ENCODE data around the gene SPARCL1.
"Not testable (repeated sequence)": the region's sequence is repeated elsewhere in the genome, so short reads cannot be mapped to it uniquely, and the experiment has no call there.

Gene SPARCL1

GRCh38 chr4:87499403-87500091 lies 29.6 kb downstream of the SPARCL1 start:
- no peak for DNase-seq

- DNase-seq, result no peak
Measured at GRCh38 chr4:87498446-87498900, 30.7 kb downstream of the SPARCL1 start.

GRCh38 chr4:87497578-87497977 lies 31.6 kb downstream of the SPARCL1 start:
- DNase-seq, result no peak

- no peak for DNase-seq
Measured at GRCh38 chr4:87497159-87497558, 32.0 kb downstream of the SPARCL1 start.

- no peak for DNase-seq
Measured at GRCh38 chr4:87493115-87493514, 36.1 kb downstream of the SPARCL1 start.

- DNase-seq, result not testable (repeated sequence)
Measured at GRCh38 chr4:87491851-87492250, 37.3 kb downstream of the SPARCL1 start.

- no peak for DNase-seq
Measured at GRCh38 chr4:87491436-87491835, 37.7 kb downstream of the SPARCL1 start.

- no peak for DNase-seq
Measured at GRCh38 chr4:87490664-87491369, 38.4 kb downstream of the SPARCL1 start.

GRCh38 chr4:87489678-87490077 lies 39.5 kb downstream of the SPARCL1 start:
- DNase-seq, result no peak

GRCh38 chr4:87488666-87489065 lies 40.5 kb downstream of the SPARCL1 start:
- not testable (repeated sequence) for DNase-seq

- not testable (repeated sequence) for DNase-seq
Measured at GRCh38 chr4:87483247-87483646, 45.9 kb downstream of the SPARCL1 start.

- DNase-seq, result no peak
Measured at GRCh38 chr4:87481377-87481776, 47.8 kb downstream of the SPARCL1 start.

- no peak for DNase-seq
Measured at GRCh38 chr4:87478732-87479250, 50.4 kb downstream of the SPARCL1 start.

GRCh38 chr4:87476934-87477333 lies 52.2 kb downstream of the SPARCL1 start:
- no peak for DNase-seq

- no peak for DNase-seq
Measured at GRCh38 chr4:87469390-87469789, 59.8 kb downstream of the SPARCL1 start.

GRCh38 chr4:87465739-87466366 lies 63.3 kb downstream of the SPARCL1 start:
- peak; percentile 52 for DNase-seq

GRCh38 chr4:87462102-87462501 lies 67.1 kb downstream of the SPARCL1 start:
- no peak for DNase-seq

- DNase-seq, result peak; percentile 24
Measured at GRCh38 chr4:87461281-87461700, 67.9 kb downstream of the SPARCL1 start.

- no peak for DNase-seq
Measured at GRCh38 chr4:87458913-87459312, 70.3 kb downstream of the SPARCL1 start.

GRCh38 chr4:87451537-87451936 lies 77.6 kb downstream of the SPARCL1 start:
- DNase-seq, result no peak

- not testable (repeated sequence) for DNase-seq
Measured at GRCh38 chr4:87446375-87446774, 82.8 kb downstream of the SPARCL1 start.

- DNase-seq, result no peak
Measured at GRCh38 chr4:87445964-87446363, 83.2 kb downstream of the SPARCL1 start.

- no peak for DNase-seq
Measured at GRCh38 chr4:87444741-87445140, 84.4 kb downstream of the SPARCL1 start.
